ENCODE results near the gene ICAM5.

DNA sequence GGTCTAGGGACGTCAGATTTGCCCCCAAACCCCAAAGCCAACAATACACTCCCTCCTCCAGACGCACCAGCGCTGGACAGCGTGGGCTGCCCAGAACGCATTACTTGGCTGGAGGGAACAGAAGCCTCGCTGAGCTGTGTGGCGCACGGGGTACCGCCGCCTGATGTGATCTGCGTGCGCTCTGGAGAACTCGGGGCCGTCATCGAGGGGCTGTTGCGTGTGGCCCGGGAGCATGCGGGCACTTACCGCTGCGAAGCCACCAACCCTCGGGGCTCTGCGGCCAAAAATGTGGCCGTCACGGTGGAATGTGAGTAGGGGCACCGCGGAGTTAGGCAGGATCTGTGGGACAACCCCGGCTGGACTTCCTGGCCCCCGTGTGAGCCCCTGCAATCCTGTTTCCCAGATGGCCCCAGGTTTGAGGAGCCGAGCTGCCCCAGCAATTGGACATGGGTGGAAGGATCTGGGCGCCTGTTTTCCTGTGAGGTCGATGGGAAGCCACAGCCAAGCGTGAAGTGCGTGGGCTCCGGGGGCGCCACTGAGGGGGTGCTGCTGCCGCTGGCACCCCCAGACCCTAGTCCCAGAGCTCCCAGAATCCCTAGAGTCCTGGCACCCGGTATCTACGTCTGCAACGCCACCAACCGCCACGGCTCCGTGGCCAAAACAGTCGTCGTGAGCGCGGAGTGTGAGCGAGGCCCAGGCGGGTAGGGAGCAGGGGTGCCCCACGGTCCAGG lies 4.0 kb downstream of the ICAM5 start:
- no peak for TF ChIP-seq FOXK2 (IDR thresholded peaks at IDR 0.05)
- TF ChIP-seq FOXM1 (IDR thresholded peaks at IDR 0.05; ENCODE audit: borderline replicate concordance), result no peak
- no peak for TF ChIP-seq ZNF384 (IDR thresholded peaks at IDR 0.05)
- TF ChIP-seq HDGF (IDR thresholded peaks at IDR 0.05; ENCODE audit: borderline replicate concordance), result no peak
- no peak for TF ChIP-seq SP1 (IDR thresholded peaks at IDR 0.05)
- no peak for TF ChIP-seq TARDBP (IDR thresholded peaks at IDR 0.05)
- no peak for TF ChIP-seq ARNT (IDR thresholded peaks at IDR 0.05)
- TF ChIP-seq BHLHE40 (IDR thresholded peaks at IDR 0.05; ENCODE audit: borderline replicate concordance), result no peak
- TF ChIP-seq, protein P1, sequence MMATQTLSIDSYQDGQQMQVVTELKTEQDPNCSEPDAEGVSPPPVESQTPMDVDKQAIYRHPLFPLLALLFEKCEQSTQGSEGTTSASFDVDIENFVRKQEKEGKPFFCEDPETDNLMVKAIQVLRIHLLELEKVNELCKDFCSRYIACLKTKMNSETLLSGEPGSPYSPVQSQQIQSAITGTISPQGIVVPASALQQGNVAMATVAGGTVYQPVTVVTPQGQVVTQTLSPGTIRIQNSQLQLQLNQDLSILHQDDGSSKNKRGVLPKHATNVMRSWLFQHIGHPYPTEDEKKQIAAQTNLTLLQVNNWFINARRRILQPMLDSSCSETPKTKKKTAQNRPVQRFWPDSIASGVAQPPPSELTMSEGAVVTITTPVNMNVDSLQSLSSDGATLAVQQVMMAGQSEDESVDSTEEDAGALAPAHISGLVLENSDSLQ (IDR thresholded peaks at IDR 0.05), result no peak
- TF ChIP-seq NFRKB (IDR thresholded peaks at IDR 0.05), result no peak

Data from HEK293T (cell line).